Measurements from ENCODE around the gene CCS.
A peak's percentile ranks its signal among the peaks of the same experiment; 100 is the strongest.
"Not testable (repeated sequence)": the region's sequence is repeated elsewhere in the genome, so short reads cannot be mapped to it uniquely, and the experiment has no call there.

Gene CCS

DNA sequence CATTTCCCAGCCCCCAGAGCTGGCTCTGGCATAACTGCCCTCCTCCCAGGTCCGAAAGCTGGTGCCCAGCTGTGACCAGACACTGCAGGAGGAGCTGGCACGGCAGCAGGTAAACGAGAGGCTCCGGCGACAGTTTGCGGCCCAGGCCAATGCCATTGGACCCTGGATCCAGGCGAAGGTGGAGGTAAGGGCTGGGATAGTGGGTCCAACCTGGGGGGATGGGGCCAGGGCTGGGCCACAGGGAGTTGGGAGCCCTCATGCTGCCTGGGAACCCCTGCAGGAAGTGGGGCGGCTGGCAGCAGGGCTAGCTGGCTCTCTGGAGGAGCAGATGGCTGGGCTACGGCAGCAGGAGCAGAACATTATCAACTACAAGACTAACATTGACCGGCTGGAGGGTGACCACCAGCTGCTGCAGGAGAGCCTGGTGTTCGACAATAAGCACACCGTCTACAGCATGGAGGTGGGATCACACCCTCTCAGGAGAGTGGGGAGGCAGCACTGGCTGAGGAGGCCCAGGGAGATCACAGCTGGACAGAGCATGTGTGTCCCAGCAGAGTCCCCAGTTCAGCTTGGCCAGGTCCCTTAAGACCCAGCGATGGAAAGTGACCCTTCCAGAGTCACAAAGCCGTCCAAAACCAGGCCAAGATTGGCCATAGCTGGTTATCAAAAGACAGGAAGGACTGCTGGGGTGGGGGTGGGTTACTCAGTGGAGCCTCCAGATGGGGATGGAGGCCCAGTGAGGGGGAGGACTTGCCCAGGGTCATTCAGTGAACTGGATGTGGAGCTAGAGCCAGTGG is 31.6 kb upstream of the CCS start:
- no peak for DNase-seq (ENCODE audit: low read depth in 2 of 2)

GRCh38 chr11:66561975-66562248 is 31.1 kb upstream of the CCS start:
- no peak for DNase-seq (ENCODE audit: low read depth in 2 of 2)

- no peak for DNase-seq (ENCODE audit: low read depth in 2 of 2)
Observed at GRCh38 chr11:66562275-66562674, 30.7 kb upstream of the CCS start.

GRCh38 chr11:66562907-66563583 is 29.9 kb upstream of the CCS start:
- no peak for DNase-seq (ENCODE audit: low read depth in 2 of 2)

DNA sequence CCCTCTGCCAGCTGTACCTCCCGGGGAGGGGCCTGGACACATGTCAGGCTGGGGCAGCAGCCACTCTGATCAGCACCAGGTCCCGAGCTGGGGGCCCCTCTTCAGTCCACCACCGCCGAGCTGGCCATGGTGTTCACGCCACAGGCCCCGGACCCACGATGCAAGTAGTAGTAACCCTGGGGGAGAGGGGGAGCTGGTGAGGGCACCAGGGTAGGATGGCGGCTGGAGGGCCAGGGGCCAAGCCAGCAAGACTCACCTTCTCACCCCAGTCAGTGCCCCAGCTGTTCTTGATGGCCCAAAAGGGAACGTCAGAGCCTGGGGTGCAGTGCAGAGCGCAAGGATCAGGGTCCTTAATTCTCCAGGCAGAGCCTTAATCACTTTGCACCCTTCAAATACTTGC is 29.2 kb upstream of the CCS start:
- no peak for DNase-seq (ENCODE audit: low read depth in 2 of 2)

DNA sequence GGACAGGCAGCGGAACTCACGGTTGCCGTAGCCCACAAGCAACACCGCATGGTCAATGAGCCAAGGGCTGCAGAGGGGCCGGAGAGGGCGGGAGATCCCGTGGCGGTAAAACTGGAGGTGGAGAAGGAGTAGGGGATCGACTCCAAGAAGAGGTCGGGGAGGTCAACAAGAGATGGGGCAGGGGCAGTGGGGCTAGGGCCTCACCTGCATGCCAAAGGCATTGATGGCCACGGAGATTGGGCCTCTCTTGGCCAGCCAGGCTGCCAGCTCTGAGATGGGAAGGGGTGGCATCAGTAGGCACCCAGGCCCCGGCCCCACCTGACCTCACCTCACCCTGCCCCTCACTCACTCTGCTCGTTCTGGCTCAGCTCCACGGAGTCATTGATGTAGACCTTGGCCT is 28.4 kb upstream of the CCS start:
- no peak for DNase-seq (ENCODE audit: low read depth in 2 of 2)

GRCh38 chr11:66564984-66565383 is 28.0 kb upstream of the CCS start:
- DNase-seq (ENCODE audit: low read depth in 2 of 2): no peak

DNA sequence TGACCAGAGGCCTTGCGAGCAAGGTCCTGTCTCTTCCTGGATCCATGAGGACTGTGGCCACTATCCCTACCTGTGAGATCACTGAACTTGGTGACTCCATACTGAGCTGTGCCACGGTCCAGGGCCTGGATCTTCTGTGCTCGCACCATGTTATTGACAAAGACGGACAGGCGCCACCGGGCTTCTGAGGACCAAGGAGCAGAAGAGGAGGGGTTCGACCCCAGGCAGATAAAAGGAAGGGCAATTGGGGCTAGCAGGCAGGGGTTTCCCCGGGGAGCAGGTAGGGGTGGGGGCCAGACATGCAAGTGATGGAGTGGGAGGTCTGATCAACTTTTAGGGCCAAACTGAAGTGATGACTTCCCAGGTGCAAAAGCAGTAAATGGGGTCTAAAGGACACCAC is 26.8 kb upstream of the CCS start:
- no peak for DNase-seq (ENCODE audit: low read depth in 2 of 2)

GRCh38 chr11:66567787-66568123 is 25.2 kb upstream of the CCS start:
- DNase-seq (ENCODE audit: low read depth in 2 of 2): no peak

- DNase-seq (ENCODE audit: low read depth in 2 of 2): peak in 1 of 2 experiments; percentile 32
Observed at GRCh38 chr11:66568124-66568916, 24.7 kb upstream of the CCS start, which contains the start of gene CTSF. TSS of gene CTSF (minus strand) at chr11:66568606. CDS start at chr11:66568486, 120 bp downstream.

DNA sequence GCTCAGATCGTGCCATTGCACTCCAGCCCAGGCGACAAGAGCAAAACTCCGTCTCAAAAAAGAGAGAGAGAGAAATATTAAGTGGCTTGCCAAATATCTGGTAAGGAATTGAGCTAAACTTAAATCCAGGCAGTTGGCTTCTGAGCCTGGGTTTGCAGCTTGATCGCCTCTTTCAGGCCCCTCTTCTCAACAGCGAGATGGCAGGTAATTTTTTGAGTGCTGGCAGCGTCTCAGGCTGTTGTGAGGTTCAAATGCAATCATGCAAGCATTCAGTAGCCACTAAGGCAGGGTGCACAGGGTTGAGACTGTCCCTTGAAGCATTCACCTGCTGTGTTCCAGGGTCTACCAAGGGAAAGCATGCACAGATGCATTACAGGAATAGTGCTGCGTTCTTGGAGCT is 23.9 kb upstream of the CCS start:
- no peak for DNase-seq (ENCODE audit: low read depth in 2 of 2)

GRCh38 chr11:66570079-66570849 is 22.7 kb upstream of the CCS start:
- DNase-seq (ENCODE audit: low read depth in 2 of 2): no peak

GRCh38 chr11:66570850-66571180 is 22.2 kb upstream of the CCS start:
- DNase-seq (ENCODE audit: low read depth in 2 of 2): no peak

GRCh38 chr11:66579017-66579606 is 13.9 kb upstream of the CCS start:
- peak; percentile 20 to 36 for DNase-seq (ENCODE audit: low read depth in 2 of 2)

GRCh38 chr11:66580803-66581202 is 12.2 kb upstream of the CCS start:
- DNase-seq (ENCODE audit: low read depth in 2 of 2): no peak

DNA sequence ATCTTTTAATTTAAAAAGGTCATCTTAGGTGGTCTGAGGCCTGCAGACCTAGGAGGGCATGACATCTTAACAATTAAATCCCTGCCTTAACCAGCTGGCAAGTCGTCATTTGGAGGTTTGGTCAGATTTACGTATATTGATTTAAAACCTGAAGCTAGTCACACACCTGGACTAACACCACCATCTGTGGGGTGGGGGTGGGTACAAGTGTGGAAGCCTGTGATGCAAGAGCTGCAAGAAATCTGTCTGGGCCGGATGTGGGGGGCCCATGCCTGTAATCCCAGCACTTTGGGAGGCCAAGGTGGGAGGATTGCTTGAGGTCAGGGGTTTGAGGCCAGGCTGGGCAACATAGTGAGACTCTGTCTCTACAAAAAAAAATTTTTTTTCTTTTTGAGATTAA is 11.7 kb upstream of the CCS start:
- DNase-seq (ENCODE audit: low read depth in 2 of 2): no peak

DNA sequence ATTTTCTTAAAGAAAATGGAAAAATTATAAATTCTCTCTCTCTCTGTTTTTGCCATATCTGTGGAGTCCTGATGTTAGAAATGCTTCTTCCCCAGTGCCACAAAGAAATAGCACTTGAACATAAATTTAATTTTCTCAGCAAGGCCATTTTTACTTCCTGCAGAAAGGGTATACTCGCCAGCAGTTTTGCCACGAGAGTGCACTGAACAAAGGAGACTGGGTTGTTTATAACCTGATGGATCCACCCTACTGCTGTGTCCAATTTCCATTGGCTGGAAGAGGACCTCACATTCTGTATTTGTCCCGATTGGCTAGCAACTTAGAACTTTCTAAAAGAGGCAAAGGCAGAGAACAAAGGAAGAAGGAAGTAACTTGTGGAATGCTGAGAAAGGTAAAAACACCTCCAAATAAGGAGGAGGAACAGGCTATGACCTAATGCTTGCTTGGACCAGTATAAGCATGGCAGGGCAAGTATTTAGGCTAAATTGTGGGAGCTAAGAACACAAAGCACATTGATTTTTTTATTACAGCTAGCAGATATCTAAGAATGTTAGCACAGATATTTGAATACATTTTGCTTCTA is 10.3 kb upstream of the CCS start:
- not testable (repeated sequence) for DNase-seq (ENCODE audit: low read depth in 2 of 2)

DNA sequence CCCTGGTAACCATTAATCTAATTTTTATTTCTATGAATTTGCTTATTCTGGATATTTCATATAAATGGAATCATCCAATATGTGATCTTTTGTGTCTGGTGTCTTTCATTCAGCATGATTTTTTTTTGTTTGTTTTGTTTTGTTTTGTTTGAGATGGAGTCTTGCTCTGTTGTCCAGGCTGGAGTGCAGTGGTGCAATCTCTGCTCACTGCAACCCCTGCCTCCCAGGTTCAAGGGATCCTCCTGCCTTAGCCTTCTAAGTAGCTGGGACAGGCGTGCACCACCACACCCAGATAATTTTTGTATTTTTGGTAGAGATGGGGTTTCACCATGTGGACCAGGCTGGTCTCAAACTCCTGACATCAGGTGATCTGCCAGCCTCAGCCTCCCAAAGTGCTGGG is 7.5 kb upstream of the CCS start:
- not testable (repeated sequence) for DNase-seq (ENCODE audit: low read depth in 2 of 2)

DNA sequence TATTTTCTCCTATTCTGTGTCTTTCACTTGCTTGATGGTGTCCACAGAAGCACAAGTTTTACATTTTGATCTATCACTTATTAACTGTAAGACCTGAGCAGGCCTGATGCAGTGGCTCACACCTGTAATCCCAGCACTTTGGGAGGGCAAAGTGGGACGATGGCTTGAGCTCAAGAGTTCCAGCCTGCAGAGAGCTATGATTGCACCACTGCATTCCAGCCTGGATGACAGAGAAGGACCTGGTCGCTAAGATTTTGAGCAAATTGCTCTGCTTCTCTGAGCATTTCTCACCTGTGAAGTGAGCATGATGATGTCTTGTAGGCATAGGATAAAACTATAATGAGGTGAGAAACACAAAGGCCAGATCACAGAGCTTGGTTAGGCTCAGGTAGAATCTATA is 6.8 kb upstream of the CCS start:
- DNase-seq (ENCODE audit: low read depth in 2 of 2): no peak

- DNase-seq (ENCODE audit: low read depth in 2 of 2): not testable (repeated sequence)
Observed at GRCh38 chr11:66589315-66589714, 3.7 kb upstream of the CCS start.

DNA sequence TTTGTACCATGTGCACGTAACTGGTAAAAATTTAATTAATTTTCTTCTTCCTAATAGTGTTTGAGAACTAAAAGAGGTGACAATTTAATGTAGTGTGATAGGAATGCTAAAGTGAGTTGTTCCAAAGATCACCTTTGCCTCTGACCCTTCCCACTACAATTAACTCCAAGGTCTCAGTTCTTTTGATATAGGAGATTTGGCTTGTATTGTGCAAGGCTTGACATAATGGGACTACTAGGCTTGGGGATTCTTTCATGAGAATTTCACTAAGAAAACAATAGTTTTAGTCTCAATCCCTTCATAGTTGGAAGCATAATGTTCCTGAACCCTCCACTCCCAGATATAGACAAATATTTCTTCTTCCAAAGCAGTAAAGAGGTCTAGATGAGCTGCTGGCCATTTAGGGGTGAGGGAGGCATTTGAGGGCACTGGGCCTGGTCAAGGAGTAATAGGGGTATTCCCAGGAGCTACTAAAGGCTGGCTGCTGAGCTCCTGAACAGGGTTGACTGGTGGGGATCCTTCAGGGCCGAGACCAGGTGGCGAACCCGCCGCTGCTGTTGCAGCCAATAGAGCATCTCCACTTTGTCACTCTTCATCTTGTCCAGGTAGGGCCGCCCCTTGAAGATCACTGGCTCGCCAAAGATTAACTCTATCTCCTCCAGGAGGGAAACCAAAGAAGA is 2.8 kb upstream of the CCS start:
- no peak for DNase-seq (ENCODE audit: low read depth in 2 of 2)

Measured in fibroblast of skin of left biceps (primary cell).